Upper lobe of right lung (tissue), 1 donor: ENCODE data around the gene MRPS27. TPM values are rescaled to one million over a fixed set of nuclear protein-coding genes. Genes with fewer than 3 reads are reported as not detected.
A peak's percentile ranks its signal among the peaks of the same experiment; 100 is the strongest.

Experiments used
- ATAC-seq: fragments of 200-7000 bp; cut with Tn5 transposase; one replicate; pipeline ENCODE4 v1.9.1; 2020; ENCODE audit warnings: mild to moderate bottlenecking, moderate library complexity
- DNase-seq: peaks from one replicate; pipeline ENCODE4 v3.0.0-alpha.2; 2020
- H3K27ac ChIP-seq: fragments of 200-600 bp; one replicate; pipeline ENCODE4 v1.8.0; 2022
- H3K27me3 ChIP-seq: fragments of 200-600 bp; one replicate; pipeline ENCODE4 v1.8.0; 2022; ENCODE audit warnings: mild to moderate bottlenecking
- H3K36me3 ChIP-seq: fragments of 200-600 bp; one replicate; pipeline ENCODE4 v1.8.0; 2022
- H3K4me1 ChIP-seq: fragments of 200-600 bp; one replicate; pipeline ENCODE4 v1.8.0; 2022
- H3K4me3 ChIP-seq: fragments of 200-600 bp; one replicate; pipeline ENCODE4 v1.8.0; 2022; ENCODE audit warnings: mild to moderate bottlenecking
- H3K9me3 ChIP-seq: fragments of 200-600 bp; one replicate; pipeline ENCODE4 v1.8.0; 2022
- intact Hi-C: fragments of 100-400 bp; cut with DNase I; formaldehyde crosslinking; loops from one replicate; pipeline ENCODE4 v1.11.0; 2022
- total RNA-seq: library from RNA; stranded (reverse); fragmentation: NEBNext Ultra II Directional; extraction: Animal tissue kit (Norgen Biotek cat#: 25700); gene quantifications from one replicate; pipeline ENCODE4 v1.2.1, GENCODE V29; 2021
- TF ChIP-seq, protein P1 (sequence below): fragments of 200-600 bp; IDR thresholded peaks from one replicate; pipeline ENCODE4 v1.8.0; 2022; ENCODE audit warnings: antibody characterized with exemption
- donor health status: DM: no; HTN: yes; CAD: no; lungs with severe emphysema.

MRPS27 gene
- total RNA-seq, 1 donor from 2014 or later = 34.2 TPM

GRCh38 chr5:72356361-72356760, 36.3 kb upstream of the MRPS27 start:
- Histone ChIP-seq H3K27ac (no peak overlapping the region), H3K4me1 (no peaks in the 10 kb centered on the region), H3K9me3 (no peaks in the 10 kb centered on the region), H3K4me3 (no peak overlapping the region), H3K36me3 (peaks cover 18% of the 10 kb centered on the region), H3K27me3 (no peaks in the 10 kb centered on the region)
- no peak for ATAC-seq
- TF ChIP-seq, protein P1, sequence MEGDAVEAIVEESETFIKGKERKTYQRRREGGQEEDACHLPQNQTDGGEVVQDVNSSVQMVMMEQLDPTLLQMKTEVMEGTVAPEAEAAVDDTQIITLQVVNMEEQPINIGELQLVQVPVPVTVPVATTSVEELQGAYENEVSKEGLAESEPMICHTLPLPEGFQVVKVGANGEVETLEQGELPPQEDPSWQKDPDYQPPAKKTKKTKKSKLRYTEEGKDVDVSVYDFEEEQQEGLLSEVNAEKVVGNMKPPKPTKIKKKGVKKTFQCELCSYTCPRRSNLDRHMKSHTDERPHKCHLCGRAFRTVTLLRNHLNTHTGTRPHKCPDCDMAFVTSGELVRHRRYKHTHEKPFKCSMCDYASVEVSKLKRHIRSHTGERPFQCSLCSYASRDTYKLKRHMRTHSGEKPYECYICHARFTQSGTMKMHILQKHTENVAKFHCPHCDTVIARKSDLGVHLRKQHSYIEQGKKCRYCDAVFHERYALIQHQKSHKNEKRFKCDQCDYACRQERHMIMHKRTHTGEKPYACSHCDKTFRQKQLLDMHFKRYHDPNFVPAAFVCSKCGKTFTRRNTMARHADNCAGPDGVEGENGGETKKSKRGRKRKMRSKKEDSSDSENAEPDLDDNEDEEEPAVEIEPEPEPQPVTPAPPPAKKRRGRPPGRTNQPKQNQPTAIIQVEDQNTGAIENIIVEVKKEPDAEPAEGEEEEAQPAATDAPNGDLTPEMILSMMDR = no peak
- intact Hi-C loops = no loop called here
- no peak for DNase-seq

DNA sequence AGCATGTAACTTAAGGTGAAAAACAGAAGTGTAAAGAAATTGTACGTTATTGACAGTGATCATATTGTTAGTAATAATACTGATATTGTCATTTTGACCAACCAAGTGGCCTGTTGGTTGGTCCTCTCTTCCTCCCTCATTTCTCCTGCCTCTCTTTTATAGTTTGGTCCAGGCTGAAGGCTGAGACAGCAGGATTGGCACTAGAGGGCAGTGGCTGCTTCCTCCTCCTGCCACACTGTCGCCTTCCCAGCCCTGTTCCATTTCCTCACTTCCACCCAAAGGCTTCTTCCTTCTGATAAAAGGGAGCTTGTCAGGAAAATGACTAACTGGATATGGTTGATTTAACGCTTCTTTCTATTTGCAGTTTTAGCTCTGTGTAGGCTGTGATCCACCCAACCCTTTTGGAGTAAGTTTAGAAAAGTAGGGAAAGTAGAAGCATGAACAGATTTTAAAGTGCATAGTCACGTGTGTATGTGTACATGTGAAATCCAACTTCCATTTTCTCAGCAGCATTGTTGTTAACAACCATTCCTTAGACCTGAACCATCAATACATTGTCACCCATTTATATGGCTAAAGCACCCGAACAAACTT, 35.8 kb upstream of the MRPS27 start:
- TF ChIP-seq, protein P1 = peak; percentile 49

GRCh38 chr5:72353046-72353445, 33.0 kb upstream of the MRPS27 start:
- Histone ChIP-seq H3K36me3 (no peaks in the 10 kb centered on the region), H3K4me3 (no peak overlapping the region), H3K9me3 (no peaks in the 10 kb centered on the region), H3K27me3 (no peaks in the 10 kb centered on the region), H3K4me1 (no peaks in the 10 kb centered on the region), H3K27ac (no peak overlapping the region)
- ATAC-seq = no peak
- intact Hi-C loops = no loop called here
- no peak for DNase-seq
- TF ChIP-seq, protein P1 = no peak

More for the DNA sequence above, 35.8 kb upstream of the MRPS27 start:
- DNase-seq (no peak), ATAC-seq (peak; percentile 85)
- Histone ChIP-seq H3K27ac (no peak overlapping the region), H3K4me3 (no peak overlapping the region), H3K4me1 (no peaks in the 10 kb centered on the region), H3K9me3 (no peaks in the 10 kb centered on the region), H3K36me3 (peaks cover 18% of the 10 kb centered on the region), H3K27me3 (no peaks in the 10 kb centered on the region)
- intact Hi-C loops = no loop called here

GRCh38 chr5:72352616-72353015, 32.6 kb upstream of the MRPS27 start:
- no peak for ATAC-seq
- intact Hi-C loops = no loop called here

DNA sequence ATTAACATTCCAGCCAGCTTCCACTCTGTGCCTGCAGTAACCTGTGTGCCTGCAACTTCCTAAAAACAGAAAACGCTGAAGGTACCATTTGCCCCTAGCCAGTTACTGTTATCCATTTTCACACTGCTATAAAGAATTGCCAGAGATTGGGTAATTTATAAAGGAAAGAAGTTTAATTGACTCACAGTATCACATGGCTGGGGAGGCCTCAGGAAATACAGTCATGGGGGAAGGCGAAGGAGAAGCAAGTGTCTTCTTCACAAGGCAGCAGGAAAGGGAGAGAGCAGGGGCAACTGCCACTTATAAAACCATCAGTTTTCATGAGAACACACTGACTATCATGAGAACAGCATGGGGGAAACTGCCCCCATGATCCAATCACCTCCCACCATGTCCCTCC, 31.3 kb upstream of the MRPS27 start:
- Histone ChIP-seq H3K4me3 (no peak overlapping the region), H3K4me1 (no peaks in the 10 kb centered on the region), H3K27me3 (no peaks in the 10 kb centered on the region), H3K27ac (no peak overlapping the region), H3K36me3 (no peaks in the 10 kb centered on the region), H3K9me3 (no peaks in the 10 kb centered on the region)
- intact Hi-C loops = no loop called here
- TF ChIP-seq, protein P1 = no peak
- ATAC-seq = no peak
- DNase-seq = no peak

More at GRCh38 chr5:72352616-72353015, 32.6 kb upstream of the MRPS27 start:
- H3K4me3 ChIP-seq = no peak overlapping the region
- H3K27ac ChIP-seq = no peak overlapping the region
- H3K27me3 ChIP-seq = no peaks in the 10 kb centered on the region
- no peaks in the 10 kb centered on the region for H3K9me3 ChIP-seq
- H3K4me1 ChIP-seq = no peaks in the 10 kb centered on the region
- TF ChIP-seq, protein P1 = no peak
- H3K36me3 ChIP-seq = no peaks in the 10 kb centered on the region
- DNase-seq = no peak

GRCh38 chr5:72347801-72348308, 27.8 kb upstream of the MRPS27 start:
- DNase-seq (no peak), ATAC-seq (no peak)

More at GRCh38 chr5:72347801-72348308, 27.8 kb upstream of the MRPS27 start:
- H3K27me3 ChIP-seq = no peaks in the 10 kb centered on the region
- intact Hi-C loops = no loop called here
- no peaks in the 10 kb centered on the region for H3K9me3 ChIP-seq
- H3K36me3 ChIP-seq = peaks cover 13% of the 10 kb centered on the region
- H3K4me3 ChIP-seq = no peak overlapping the region
- no peaks in the 10 kb centered on the region for H3K4me1 ChIP-seq
- no peak overlapping the region for H3K27ac ChIP-seq
- TF ChIP-seq, protein P1 = no peak
